Stimulated activated CD4-positive, alpha-beta T cell treated with anti-CD3 and anti-CD28 coated beads, Interleukin-4, amount 100 ng/mL, for 1 hour (primary cell): Measurements from ENCODE around the gene DVL1.

Experiments used
- DNase-seq: peaks from one replicate; pipeline ENCODE4 v3.0.0-alpha.2; 2020

The DVL1 gene

GRCh38 chr1:1309251-1310108, 39.7 kb downstream of the DVL1 start:
- DNase-seq = peak; percentile 32

GRCh38 chr1:1308756-1309250, 40.4 kb downstream of the DVL1 start:
- no peak for DNase-seq

DNA sequence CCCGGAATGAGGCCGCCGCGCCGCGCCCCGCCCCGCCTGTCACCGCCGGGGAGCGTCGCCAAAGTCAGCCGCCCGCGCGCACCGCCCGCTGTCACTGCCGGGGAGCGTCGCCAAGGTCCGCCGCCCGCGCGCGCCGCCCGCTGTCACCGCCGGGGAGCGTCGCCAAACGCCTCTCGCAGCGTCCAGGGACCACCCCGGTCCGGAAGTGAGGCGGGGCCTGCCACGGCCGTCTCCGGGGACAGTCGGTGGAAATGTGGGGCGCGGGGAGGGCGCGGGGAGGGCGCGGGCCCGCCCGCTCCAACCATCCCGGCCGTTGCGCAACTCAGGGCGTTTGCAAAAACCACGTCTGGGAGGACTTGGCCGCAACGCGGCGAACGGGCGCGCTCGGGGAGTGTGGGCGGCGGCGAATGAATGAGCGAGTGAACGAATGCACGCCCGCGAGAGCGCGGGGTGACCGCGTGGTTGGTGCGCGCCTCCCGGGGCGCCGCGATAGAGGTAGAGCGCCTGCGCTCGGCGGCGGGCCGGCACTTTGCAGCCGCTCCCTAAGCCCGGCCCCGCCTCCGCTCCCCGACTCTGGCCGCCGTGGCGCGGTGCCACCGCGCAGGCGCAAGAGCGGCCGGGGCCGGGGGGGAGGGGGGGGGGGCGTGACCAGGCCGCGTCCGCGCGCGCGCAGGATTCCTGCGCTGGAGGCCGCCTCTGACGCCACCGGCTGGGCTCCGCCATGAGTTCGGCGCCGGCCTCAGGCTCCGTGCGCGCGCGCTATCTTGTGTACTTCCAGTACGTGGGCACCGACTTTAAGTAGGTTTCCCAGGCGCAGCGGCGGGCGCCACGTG, 41.1 kb downstream of the DVL1 start, which contains the start of the genes ACAP3 and PUSL1:
TSS of gene ACAP3 (minus strand) at position 8 of the 833 bp plus-strand sequence. CDS start 115 bp downstream, outside the sequence.
TSS of gene PUSL1 (plus strand) at position 675 of the 833 bp plus-strand sequence. CDS start at position 722, 47 bp downstream.
- peak; percentile 88 for DNase-seq

DNA sequence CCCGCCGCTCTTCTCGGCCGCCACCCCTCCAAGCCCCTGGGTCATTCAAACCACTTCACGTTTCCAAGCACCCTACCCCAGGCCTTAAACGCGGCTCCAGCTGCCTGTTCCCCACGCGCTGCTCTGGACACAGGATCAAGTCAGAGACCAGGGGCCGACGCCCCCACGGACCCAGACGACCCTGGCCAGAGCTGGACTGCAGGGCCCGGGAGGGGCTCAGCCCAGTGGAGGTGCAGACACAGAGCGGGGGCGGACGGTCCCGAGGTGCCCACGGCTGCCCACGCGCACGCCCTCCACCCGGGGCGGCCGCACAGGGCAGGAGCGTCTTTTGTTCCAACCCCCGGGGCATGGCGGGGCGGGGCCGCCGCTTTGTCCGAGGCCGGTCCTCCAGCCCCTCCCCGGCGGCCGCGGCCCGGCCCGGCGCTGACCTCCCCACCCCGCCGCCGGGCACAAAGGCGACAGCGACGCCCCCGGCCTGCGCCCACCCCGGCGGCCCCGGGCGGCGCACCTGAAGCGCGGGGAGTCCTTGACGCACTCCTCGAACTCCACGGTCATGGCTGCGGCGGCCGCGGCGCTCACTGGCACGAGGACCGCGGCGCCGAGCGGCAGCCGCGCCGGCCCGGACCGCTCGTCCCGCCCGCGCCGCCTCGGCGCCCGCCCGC, 41.8 kb downstream of the DVL1 start:
- no peak for DNase-seq

DNA sequence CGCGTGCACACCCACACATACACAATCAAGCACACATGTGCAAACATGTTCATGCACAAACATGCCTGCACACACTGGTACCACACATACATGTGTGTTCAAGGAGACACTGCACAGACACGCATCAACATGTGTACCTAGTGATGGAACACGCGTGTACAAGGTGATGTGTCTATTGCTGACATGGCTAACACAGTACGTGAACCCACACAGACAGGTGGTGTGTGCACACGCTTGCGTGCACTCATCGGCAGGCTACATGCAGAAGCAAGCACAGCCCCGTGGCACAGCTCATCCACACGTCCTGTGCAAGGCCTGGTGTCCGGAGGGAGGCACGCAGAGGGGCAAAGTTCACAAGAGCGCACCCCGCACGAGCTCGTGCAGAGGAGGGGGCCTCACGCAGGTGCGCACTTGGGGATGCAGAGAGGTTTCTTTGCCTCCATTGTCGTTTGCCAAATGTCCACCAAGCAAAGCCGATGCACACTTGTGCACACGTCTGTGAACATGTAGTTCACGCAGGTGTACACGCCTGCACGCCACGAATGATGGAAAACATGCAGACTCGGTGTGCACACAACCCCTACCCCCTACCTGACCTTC, 42.5 kb downstream of the DVL1 start:
- DNase-seq = no peak

DNA sequence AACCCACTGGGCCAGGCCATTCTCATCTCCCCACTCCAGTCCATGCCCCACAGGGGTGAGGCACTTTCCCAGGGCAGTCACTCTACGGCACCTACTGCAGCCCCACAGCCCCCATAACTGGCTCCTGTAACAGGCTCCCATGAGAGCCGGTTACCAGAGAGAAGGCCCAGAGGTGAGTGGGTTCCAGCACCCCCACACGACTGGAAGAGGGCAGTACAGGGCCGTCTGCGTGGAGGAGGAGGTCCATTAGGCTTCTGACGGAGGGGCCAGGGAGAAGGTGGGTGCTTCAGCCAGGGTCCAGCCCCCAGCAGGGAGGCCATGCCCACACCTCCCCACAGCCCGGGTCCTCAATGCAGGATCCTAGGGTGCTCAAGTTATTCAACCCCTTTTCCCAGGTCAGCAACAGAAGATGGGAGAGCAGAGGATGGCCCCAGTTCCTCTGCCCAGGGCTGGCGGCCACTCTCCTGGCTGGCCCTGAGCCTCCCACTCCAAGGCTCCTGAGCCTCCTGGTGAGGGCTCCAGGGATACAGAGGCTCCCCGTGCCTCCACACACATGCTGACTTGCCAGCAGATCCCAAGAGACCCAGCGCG, 43.1 kb downstream of the DVL1 start:
- DNase-seq = no peak

- peak; percentile 70 for DNase-seq
These were observed 43.7 kb downstream of the DVL1 start for GRCh38 chr1:1305300-1306069.

- DNase-seq = no peak
These were observed 44.6 kb downstream of the DVL1 start for GRCh38 chr1:1304331-1305299.

DNA sequence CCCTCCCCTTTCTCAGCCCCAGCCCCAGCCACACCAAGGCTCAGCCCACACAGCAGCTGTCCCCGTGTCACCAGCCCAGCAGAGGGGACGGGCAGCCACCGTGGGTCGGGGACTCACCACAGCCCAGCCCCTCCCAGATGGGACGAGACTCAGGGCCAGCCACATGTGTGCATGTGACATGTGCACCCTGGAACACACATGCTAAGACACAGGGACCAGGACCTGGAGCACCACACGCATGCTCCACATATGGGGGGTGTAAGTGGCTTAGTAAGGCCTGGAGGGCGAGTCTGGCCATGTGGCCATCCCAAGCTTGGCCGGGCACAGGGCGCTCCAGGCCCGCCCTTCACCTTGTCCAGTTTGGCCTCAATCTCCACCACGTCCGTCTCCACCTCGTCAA, 45.5 kb downstream of the DVL1 start:
- no peak for DNase-seq

DNA sequence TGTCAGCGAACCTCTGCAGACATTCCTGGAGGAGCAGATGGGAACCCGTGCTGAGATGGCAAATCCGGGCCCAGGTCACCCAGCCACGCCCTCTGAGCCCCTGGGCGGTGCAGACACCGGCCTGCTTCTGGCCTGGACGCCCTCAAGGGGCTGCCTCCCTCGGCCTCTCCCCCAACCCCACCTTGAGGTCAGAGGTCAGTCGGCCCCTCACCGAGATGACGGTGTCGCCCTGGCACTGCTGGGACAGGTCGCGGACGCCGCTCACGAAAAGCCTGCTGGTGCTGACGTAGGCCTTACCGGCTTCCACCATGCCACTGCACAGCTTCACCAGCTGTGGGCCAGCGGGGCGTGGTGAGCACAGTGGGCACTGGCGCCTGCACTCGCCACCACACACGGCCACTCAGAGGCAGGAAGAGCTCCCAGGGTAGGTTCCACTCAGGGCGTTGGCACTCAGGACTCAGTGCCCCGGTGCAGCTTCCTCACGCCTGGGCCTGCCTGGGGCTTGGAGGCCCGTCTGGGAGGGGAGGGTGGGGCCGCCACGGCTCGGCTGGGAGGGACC, 46.2 kb downstream of the DVL1 start:
- DNase-seq = no peak

GRCh38 chr1:1302006-1302430, 47.2 kb downstream of the DVL1 start:
- no peak for DNase-seq

DNA sequence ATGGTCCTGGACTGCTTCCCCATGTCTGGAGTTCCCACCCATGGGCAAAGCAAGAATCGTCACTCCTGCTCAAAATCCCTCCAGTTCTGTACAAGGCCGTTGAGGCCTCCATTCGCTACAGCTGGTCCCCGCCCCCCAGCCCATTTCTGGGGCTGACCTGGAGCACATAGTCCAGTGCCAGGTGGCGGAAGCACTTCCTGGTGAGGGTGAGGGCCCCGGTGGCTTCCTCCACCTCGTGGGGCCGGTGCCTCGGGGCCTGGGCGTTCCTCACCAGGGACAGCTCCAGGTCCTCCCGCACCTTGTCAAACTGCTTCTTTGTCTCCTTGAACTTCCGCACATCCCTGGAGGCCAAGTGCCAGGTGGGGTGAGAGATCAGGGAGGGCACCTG, 48.9 kb downstream of the DVL1 start:
- DNase-seq = no peak

- DNase-seq = no peak
These were observed 49.4 kb downstream of the DVL1 start for GRCh38 chr1:1299686-1300351.

DNA sequence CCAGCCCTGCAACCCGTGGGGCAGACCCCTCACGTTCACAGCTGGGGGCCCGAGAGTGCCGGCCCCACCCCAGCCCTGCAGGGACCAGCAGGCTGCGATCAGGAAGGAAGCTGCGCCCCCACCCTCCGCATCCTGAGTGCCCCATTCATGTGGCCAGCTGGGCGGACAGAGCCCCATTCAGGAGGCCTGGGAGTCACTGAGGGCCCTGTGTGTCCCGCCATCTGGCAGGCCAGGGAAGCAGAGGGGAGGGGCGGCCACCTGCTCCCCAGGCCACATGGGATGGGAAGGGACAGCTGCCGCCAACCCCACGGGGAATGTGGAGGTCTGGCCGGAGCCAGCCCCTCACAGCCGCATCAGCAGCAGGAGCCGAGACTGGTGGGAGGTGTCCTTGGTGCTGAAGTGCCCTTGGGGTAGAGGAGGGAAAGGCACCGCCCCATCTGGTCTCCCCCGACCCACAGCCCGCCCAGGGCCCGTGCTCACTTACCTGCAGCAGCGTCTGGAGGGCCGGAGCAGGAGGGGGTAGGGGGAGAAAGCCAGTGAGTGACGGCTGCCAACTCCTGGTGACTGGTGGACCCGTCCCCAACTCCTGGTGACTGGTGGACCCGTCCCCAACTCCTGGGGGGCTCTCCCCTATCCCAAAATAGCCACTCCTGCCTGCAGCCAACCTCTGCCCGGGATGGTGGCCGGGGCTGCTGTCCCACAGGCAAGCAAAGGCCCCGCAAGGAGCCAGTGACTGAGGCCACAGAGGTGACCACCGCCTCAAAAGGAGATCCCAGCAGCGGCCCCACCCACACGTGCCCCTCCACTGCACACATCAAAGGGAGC, 50.1 kb downstream of the DVL1 start:
- DNase-seq = no peak

- no peak for DNase-seq
These were observed 51.3 kb downstream of the DVL1 start for GRCh38 chr1:1297802-1298424.

DNA sequence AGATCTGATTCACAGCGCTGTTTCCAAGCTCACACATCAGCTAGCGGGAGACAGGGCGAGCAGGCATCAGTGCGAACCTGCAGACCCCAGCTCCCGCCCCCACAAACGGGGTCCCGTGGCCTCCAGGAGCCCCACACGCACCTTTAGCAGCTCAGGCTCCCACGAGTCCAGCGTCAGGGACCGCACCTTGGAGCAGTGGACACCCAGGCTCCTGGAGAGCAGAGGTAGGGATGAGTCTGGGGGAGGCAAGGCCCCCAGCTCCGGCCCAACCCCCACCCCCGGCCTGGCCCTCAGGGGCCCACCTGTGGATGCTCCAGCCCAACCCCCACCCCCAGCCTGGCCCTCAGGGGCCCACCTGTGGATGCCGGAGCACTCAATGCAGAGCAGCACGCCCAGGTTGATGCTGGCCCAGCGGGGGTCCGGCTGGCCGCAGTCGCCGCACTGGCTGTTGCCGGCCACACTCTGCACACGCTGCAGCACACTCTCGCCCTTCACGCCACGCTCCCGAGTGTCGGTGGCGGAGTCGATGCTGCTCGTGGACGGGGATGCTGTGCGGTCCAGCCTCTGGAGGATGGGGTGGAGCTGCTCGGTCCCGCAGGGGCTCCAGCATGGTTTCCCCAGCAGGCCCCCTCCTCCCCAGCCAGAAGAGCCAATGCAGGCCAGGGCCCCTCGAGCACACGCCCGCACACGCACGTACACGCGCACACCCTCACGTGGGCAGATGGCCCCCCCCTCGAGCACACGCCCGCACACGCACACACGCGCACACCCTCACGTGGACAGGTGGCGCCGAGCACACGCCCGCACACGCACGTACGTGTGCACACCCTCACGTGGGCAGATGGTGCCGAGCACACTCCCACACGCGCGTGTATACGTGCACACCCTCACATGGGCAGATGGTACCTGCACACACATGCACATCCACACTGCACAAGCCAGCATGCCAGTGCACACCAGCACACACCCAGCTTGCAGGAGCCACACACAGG, 52.9 kb downstream of the DVL1 start:
- DNase-seq = no peak
